Thyroid gland (tissue), 4 donors: ENCODE data around the gene ESYT2.

Experiments used
- CTCF ChIP-seq, 6 experiments: fragments of 200-600 bp in 3 of 6; fragments of 450-650 bp in 3 of 6; sonication (generic) in 3 of 6; IDR thresholded peaks; one replicate each; pipeline ENCODE4 v1.5.1; 2016 to 2019; ENCODE audit warnings: antibody characterized with exemption in 6 of 6, mild to moderate bottlenecking in 2 of 6, inconsistent platforms in 1 of 6, moderate library complexity in 1 of 6
- POLR2A ChIP-seq, 2 donors: fragments of 450-650 bp; IDR thresholded peaks; one replicate each; pipeline ENCODE4 v1.6.1; 2017; ENCODE audit warnings: antibody characterized with exemption in 2 of 2, mild to moderate bottlenecking in 2 of 2, moderate library complexity in 1 of 2

- TF ChIP-seq CTCF (IDR thresholded peaks at IDR 0.05): no peak
- TF ChIP-seq POLR2A (IDR thresholded peaks at IDR 0.05): no peak
Measured at GRCh38 chr7:158754746-158755444, 74.4 kb downstream of the ESYT2 start.
